ENCODE results near the gene EPB41L4A. TPM values are rescaled to one million over a fixed set of nuclear protein-coding genes. Genes with fewer than 3 reads are reported as not detected.

The EPB41L4A gene
- total and polyA plus RNA-seq, 8 donors = 4.4 to 77.6 (median 12.1) TPM

GRCh38 chr5:112413611-112414010, 5.5 kb downstream of the EPB41L4A start:
- 70 to 80% (median 72%) methylated on average over 3 of the region's 3 CpGs for WGBS, 5 donors
- peaks cover 7 to 62% (median 31%) of the 10 kb centered on the region in 4 donors for H3K4me1 ChIP-seq

GRCh38 chr5:112412346-112412745, 6.7 kb downstream of the EPB41L4A start:
- intact Hi-C loops (cut with DNase I; ENCODE audit: low total_unique reads) = loop anchor here (10.0 kb wide), 1 partner anchor 208 kb away; no protein-coding TSS in a partner anchor
- no peaks in the 10 kb centered on the region for H3K36me3 ChIP-seq
- no peaks in the 10 kb centered on the region for H3K9me3 ChIP-seq
- no peak overlapping the region for H3K4me3 ChIP-seq
- TF ChIP-seq CTCF (IDR thresholded peaks at IDR 0.05) (no peak), POLR2A (IDR thresholded peaks at IDR 0.05) (no peak), EP300 (IDR thresholded peaks at IDR 0.05) (no peak), POLR2AphosphoS5 (IDR thresholded peaks at IDR 0.05) (peak in 1 of 3 donors; percentile 46)
- peaks cover 7 to 65% (median 34%) of the 10 kb centered on the region in 4 donors for H3K4me1 ChIP-seq
- 28 to 35% (median 33%) methylated on average over 3 of the region's 3 CpGs for WGBS, 5 donors
- no peaks in the 10 kb centered on the region for H3K27me3 ChIP-seq
- DNase-seq = peak in 1 of 2 donors; percentile 25
- peak overlapping the region; percentile 14 to 38 (median 20) for H3K27ac ChIP-seq

More at GRCh38 chr5:112413611-112414010, 5.5 kb downstream of the EPB41L4A start:
- no peaks in the 10 kb centered on the region for H3K36me3 ChIP-seq
- no peaks in the 10 kb centered on the region for H3K9me3 ChIP-seq
- DNase-seq = no peak
- peaks cover 0 to 3% (median 0%) of the 10 kb centered on the region in 3 donors for H3K27me3 ChIP-seq
- H3K4me3 ChIP-seq = no peak overlapping the region
- H3K27ac ChIP-seq = peak overlapping the region in 1 of 5 donors; percentile 1
- TF ChIP-seq CTCF (IDR thresholded peaks at IDR 0.05) = no peak
- no peak for TF ChIP-seq POLR2AphosphoS5 (IDR thresholded peaks at IDR 0.05)
- TF ChIP-seq POLR2A (IDR thresholded peaks at IDR 0.05) = no peak
- no peak for TF ChIP-seq EP300 (IDR thresholded peaks at IDR 0.05)
- intact Hi-C loops (cut with DNase I; ENCODE audit: low total_unique reads) = loop anchor here (10.0 kb wide), 1 partner anchor 209 kb away; no protein-coding TSS in a partner anchor

GRCh38 chr5:112411903-112412302, 7.2 kb downstream of the EPB41L4A start:
- 62 to 83% (median 70%) methylated on average over 7 of the region's 7 CpGs for WGBS, 5 donors
- Histone ChIP-seq H3K4me1 (peaks cover 7 to 65% (median 35%) of the 10 kb centered on the region in 4 donors), H3K27ac (peak overlapping the region in 4 of 5 donors; percentile 14 to 33 (median 20)), H3K27me3 (no peaks in the 10 kb centered on the region), H3K4me3 (no peak overlapping the region), H3K36me3 (no peaks in the 10 kb centered on the region), H3K9me3 (no peaks in the 10 kb centered on the region)
- DNase-seq = no peak
- TF ChIP-seq POLR2A (IDR thresholded peaks at IDR 0.05) (no peak), CTCF (IDR thresholded peaks at IDR 0.05) (no peak), POLR2AphosphoS5 (IDR thresholded peaks at IDR 0.05) (no peak), EP300 (IDR thresholded peaks at IDR 0.05) (no peak)
- intact Hi-C loops (cut with DNase I; ENCODE audit: low total_unique reads) = loop anchor here (10.0 kb wide), 1 partner anchor 207 kb away; no protein-coding TSS in a partner anchor

GRCh38 chr5:112407666-112408065, 11.4 kb downstream of the EPB41L4A start:
- Histone ChIP-seq H3K27me3 (no peaks in the 10 kb centered on the region), H3K36me3 (no peaks in the 10 kb centered on the region), H3K9me3 (no peaks in the 10 kb centered on the region), H3K27ac (peak overlapping the region in 2 of 5 donors; percentile 9 to 11), H3K4me3 (no peak overlapping the region), H3K4me1 (peaks cover 7 to 50% (median 25%) of the 10 kb centered on the region in 4 donors)
- TF ChIP-seq EP300 (IDR thresholded peaks at IDR 0.05) = no peak
- no peak for TF ChIP-seq CTCF (IDR thresholded peaks at IDR 0.05)
- TF ChIP-seq POLR2AphosphoS5 (IDR thresholded peaks at IDR 0.05) = no peak
- TF ChIP-seq POLR2A (IDR thresholded peaks at IDR 0.05) = no peak
- intact Hi-C loops (cut with DNase I; ENCODE audit: low total_unique reads) = no loop called here
- WGBS, 5 donors = 10 to 39% (median 18%) methylated on average over 2 of the region's 2 CpGs
- DNase-seq = peak in 1 of 2 donors; percentile 12

Measured in stomach (tissue), 9 donors.